HG03159 (cell line): ENCODE measurements around the gene ELF4.

Experiments used
- ATAC-seq: cut with Tn5 transposase; IDR thresholded peaks from one replicate; pipeline ENCODE4 v1.9.1; 2021; ENCODE audit warnings: mild to moderate bottlenecking, moderate library complexity; ENCODE audit not compliant: unreplicated experiment

ELF4 gene

GRCh38 chrX:130110379-130111219, at the start of gene ELF4:
TSS of gene ELF4 (minus strand) at chrX:130110497. CDS start at chrX:130081330, 29,167 bp downstream.
- ATAC-seq, result peak; percentile 40

GRCh38 chrX:130159776-130160175, 49.5 kb upstream of the ELF4 start:
- ATAC-seq, result no peak

GRCh38 chrX:130158311-130158710, 48.0 kb upstream of the ELF4 start:
- no peak for ATAC-seq

GRCh38 chrX:130155564-130155963, 45.3 kb upstream of the ELF4 start:
- no peak for ATAC-seq

- ATAC-seq, result no peak
Observed at GRCh38 chrX:130147631-130148030, 37.3 kb upstream of the ELF4 start.

- ATAC-seq, result no peak
Observed at GRCh38 chrX:130145123-130145522, 34.8 kb upstream of the ELF4 start.

- ATAC-seq, result no peak
Observed at GRCh38 chrX:130144509-130144908, 34.2 kb upstream of the ELF4 start.

- no peak for ATAC-seq
Observed at GRCh38 chrX:130139474-130140201, 29.3 kb upstream of the ELF4 start.

- no peak for ATAC-seq
Observed at GRCh38 chrX:130136961-130137360, 26.7 kb upstream of the ELF4 start.

- ATAC-seq, result no peak
Observed at GRCh38 chrX:130136496-130136895, 26.2 kb upstream of the ELF4 start.

GRCh38 chrX:130130990-130131389, 20.7 kb upstream of the ELF4 start:
- ATAC-seq, result no peak

- ATAC-seq, result no peak
Observed at GRCh38 chrX:130125091-130125874, 15.0 kb upstream of the ELF4 start.

- ATAC-seq, result no peak
Observed at GRCh38 chrX:130124577-130124976, 14.3 kb upstream of the ELF4 start.

- no peak for ATAC-seq
Observed at GRCh38 chrX:130121505-130121800, 11.2 kb upstream of the ELF4 start.

- ATAC-seq, result peak; percentile 69
Observed at GRCh38 chrX:130120746-130121504, 10.6 kb upstream of the ELF4 start.

- ATAC-seq, result peak; percentile 45
Observed at GRCh38 chrX:130120321-130120731, 10.0 kb upstream of the ELF4 start.

- no peak for ATAC-seq
Observed at GRCh38 chrX:130119312-130119898, 9.1 kb upstream of the ELF4 start.

GRCh38 chrX:130118441-130119311, 8.4 kb upstream of the ELF4 start:
- ATAC-seq, result no peak

- ATAC-seq, result no peak
Observed at GRCh38 chrX:130117166-130117565, 6.9 kb upstream of the ELF4 start.
